ENCODE data around the gene PRKCZ.

DNA sequence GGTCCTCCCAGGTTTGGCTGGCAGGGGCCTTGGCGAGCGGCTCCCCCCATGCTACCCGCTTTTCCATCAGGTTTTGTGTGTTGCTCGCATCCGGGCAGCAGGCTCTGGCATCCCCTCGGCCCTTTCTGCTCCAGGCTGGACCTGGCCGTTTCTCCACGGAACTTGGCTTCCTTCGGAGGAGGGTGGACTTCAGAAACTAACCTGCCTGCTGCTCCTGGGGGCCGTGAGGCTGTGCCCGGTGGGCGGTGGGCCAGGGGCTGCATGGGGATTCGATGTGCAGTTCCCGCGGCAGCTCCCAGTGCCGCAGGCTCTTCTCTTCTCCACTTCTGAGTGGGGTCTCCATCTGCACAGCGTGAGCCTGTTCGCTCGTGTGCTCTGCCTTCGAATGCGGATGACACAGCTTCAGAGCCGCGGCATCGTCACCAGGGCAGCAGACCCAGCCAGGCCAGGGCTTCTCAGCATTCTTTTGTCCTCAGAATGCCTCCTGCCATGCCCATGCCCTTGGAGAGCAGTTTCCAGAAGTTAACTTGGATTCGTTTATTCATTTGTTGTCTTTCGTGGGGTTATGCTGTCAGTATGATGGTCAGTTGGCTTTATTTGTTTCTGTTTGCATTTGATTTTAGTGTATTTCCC is 36.4 kb downstream of the PRKCZ start:
- TF ChIP-seq GABPA (IDR thresholded peaks at IDR 0.05 in 1 of 2, conservative IDR thresholded peaks at IDR 0.05 in 1 of 2) (no peak), RAD21 (IDR thresholded peaks at IDR 0.05) (no peak), ZBTB33 (IDR thresholded peaks at IDR 0.05) (no peak), JUND (IDR thresholded peaks at IDR 0.05) (no peak), HNF4G (IDR thresholded peaks at IDR 0.05) (no peak), TAF1 (conservative IDR thresholded peaks at IDR 0.05) (no peak)
- TF ChIP-seq, protein P1, sequence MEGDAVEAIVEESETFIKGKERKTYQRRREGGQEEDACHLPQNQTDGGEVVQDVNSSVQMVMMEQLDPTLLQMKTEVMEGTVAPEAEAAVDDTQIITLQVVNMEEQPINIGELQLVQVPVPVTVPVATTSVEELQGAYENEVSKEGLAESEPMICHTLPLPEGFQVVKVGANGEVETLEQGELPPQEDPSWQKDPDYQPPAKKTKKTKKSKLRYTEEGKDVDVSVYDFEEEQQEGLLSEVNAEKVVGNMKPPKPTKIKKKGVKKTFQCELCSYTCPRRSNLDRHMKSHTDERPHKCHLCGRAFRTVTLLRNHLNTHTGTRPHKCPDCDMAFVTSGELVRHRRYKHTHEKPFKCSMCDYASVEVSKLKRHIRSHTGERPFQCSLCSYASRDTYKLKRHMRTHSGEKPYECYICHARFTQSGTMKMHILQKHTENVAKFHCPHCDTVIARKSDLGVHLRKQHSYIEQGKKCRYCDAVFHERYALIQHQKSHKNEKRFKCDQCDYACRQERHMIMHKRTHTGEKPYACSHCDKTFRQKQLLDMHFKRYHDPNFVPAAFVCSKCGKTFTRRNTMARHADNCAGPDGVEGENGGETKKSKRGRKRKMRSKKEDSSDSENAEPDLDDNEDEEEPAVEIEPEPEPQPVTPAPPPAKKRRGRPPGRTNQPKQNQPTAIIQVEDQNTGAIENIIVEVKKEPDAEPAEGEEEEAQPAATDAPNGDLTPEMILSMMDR (IDR thresholded peaks at IDR 0.05; ENCODE audit: low read depth, low read length, missing input control) = no peak
- TF ChIP-seq, protein P2, sequence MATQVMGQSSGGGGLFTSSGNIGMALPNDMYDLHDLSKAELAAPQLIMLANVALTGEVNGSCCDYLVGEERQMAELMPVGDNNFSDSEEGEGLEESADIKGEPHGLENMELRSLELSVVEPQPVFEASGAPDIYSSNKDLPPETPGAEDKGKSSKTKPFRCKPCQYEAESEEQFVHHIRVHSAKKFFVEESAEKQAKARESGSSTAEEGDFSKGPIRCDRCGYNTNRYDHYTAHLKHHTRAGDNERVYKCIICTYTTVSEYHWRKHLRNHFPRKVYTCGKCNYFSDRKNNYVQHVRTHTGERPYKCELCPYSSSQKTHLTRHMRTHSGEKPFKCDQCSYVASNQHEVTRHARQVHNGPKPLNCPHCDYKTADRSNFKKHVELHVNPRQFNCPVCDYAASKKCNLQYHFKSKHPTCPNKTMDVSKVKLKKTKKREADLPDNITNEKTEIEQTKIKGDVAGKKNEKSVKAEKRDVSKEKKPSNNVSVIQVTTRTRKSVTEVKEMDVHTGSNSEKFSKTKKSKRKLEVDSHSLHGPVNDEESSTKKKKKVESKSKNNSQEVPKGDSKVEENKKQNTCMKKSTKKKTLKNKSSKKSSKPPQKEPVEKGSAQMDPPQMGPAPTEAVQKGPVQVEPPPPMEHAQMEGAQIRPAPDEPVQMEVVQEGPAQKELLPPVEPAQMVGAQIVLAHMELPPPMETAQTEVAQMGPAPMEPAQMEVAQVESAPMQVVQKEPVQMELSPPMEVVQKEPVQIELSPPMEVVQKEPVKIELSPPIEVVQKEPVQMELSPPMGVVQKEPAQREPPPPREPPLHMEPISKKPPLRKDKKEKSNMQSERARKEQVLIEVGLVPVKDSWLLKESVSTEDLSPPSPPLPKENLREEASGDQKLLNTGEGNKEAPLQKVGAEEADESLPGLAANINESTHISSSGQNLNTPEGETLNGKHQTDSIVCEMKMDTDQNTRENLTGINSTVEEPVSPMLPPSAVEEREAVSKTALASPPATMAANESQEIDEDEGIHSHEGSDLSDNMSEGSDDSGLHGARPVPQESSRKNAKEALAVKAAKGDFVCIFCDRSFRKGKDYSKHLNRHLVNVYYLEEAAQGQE (IDR thresholded peaks at IDR 0.05) = no peak
- TF ChIP-seq, protein P3, sequence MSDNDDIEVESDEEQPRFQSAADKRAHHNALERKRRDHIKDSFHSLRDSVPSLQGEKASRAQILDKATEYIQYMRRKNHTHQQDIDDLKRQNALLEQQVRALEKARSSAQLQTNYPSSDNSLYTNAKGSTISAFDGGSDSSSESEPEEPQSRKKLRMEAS (IDR thresholded peaks at IDR 0.05) = no peak
